ENCODE measurements around the gene WEE2.

Gene WEE2

GRCh38 chr7:141712603-141713255, 4.6 kb downstream of the WEE2 start:
- Histone ChIP-seq H3K4me3 (no peak overlapping the region), H3K27ac (no peak overlapping the region), H3K9ac (ENCODE audit: insufficient read length) (no peak overlapping the region), H3K9me3 (ENCODE audit: low read depth, low read length) (no peaks in the 10 kb centered on the region), H3K36me3 (ENCODE audit: insufficient read depth, low read length) (no peaks in the 10 kb centered on the region)
- TF ChIP-seq POLR2AphosphoS5 (IDR thresholded peaks at IDR 0.05; ENCODE audit: borderline replicate concordance, low read depth, low read length) (no peak), EZH2 (IDR thresholded peaks at IDR 0.05) (no peak), FOXP2 (optimal IDR thresholded peaks at IDR 0.05; ENCODE audit: control extremely low read depth, extremely low read length, insufficient read depth) (no peak)
- no peak for DNase-seq (ENCODE audit: low read depth, low spot score)

GRCh38 chr7:141713890-141714289, 5.7 kb downstream of the WEE2 start:
- Histone ChIP-seq H3K9me3 (ENCODE audit: low read depth, low read length) (no peaks in the 10 kb centered on the region), H3K4me3 (no peak overlapping the region), H3K36me3 (ENCODE audit: insufficient read depth, low read length) (no peaks in the 10 kb centered on the region), H3K9ac (ENCODE audit: insufficient read length) (no peak overlapping the region), H3K27ac (no peak overlapping the region)
- no peak for TF ChIP-seq POLR2AphosphoS5 (IDR thresholded peaks at IDR 0.05; ENCODE audit: borderline replicate concordance, low read depth, low read length)
- no peak for TF ChIP-seq EZH2 (IDR thresholded peaks at IDR 0.05)
- TF ChIP-seq FOXP2 (optimal IDR thresholded peaks at IDR 0.05; ENCODE audit: control extremely low read depth, extremely low read length, insufficient read depth), result no peak
- DNase-seq (ENCODE audit: low read depth, low spot score), result no peak

GRCh38 chr7:141714571-141714970, 6.4 kb downstream of the WEE2 start:
- Histone ChIP-seq H3K4me3 (no peak overlapping the region), H3K36me3 (ENCODE audit: insufficient read depth, low read length) (no peaks in the 10 kb centered on the region), H3K9ac (ENCODE audit: insufficient read length) (no peak overlapping the region), H3K27ac (no peak overlapping the region), H3K9me3 (ENCODE audit: low read depth, low read length) (no peaks in the 10 kb centered on the region)
- TF ChIP-seq EZH2 (IDR thresholded peaks at IDR 0.05) (no peak), POLR2AphosphoS5 (IDR thresholded peaks at IDR 0.05; ENCODE audit: borderline replicate concordance, low read depth, low read length) (no peak), FOXP2 (optimal IDR thresholded peaks at IDR 0.05; ENCODE audit: control extremely low read depth, extremely low read length, insufficient read depth) (no peak)
- no peak for DNase-seq (ENCODE audit: low read depth, low spot score)

GRCh38 chr7:141715018-141715417, 6.9 kb downstream of the WEE2 start:
- no peak for TF ChIP-seq POLR2AphosphoS5 (IDR thresholded peaks at IDR 0.05; ENCODE audit: borderline replicate concordance, low read depth, low read length)
- TF ChIP-seq EZH2 (IDR thresholded peaks at IDR 0.05), result no peak
- no peak for TF ChIP-seq FOXP2 (optimal IDR thresholded peaks at IDR 0.05; ENCODE audit: control extremely low read depth, extremely low read length, insufficient read depth)
- Histone ChIP-seq H3K4me3 (no peak overlapping the region), H3K9ac (ENCODE audit: insufficient read length) (no peak overlapping the region), H3K9me3 (ENCODE audit: low read depth, low read length) (no peaks in the 10 kb centered on the region), H3K36me3 (ENCODE audit: insufficient read depth, low read length) (no peaks in the 10 kb centered on the region), H3K27ac (no peak overlapping the region)
- DNase-seq (ENCODE audit: low read depth, low spot score), result no peak

- TF ChIP-seq FOXP2 (optimal IDR thresholded peaks at IDR 0.05; ENCODE audit: control extremely low read depth, extremely low read length, insufficient read depth), result no peak
- H3K9ac ChIP-seq (ENCODE audit: insufficient read length), result no peak overlapping the region
- H3K9me3 ChIP-seq (ENCODE audit: low read depth, low read length), result no peaks in the 10 kb centered on the region
- H3K4me3 ChIP-seq, result no peak overlapping the region
- DNase-seq (ENCODE audit: low read depth, low spot score), result no peak
- H3K27ac ChIP-seq, result no peak overlapping the region
- no peaks in the 10 kb centered on the region for H3K36me3 ChIP-seq (ENCODE audit: insufficient read depth, low read length)
Measured at GRCh38 chr7:141715794-141716689, 7.9 kb downstream of the WEE2 start.

GRCh38 chr7:141717450-141717849, 9.3 kb downstream of the WEE2 start:
- Histone ChIP-seq H3K36me3 (ENCODE audit: insufficient read depth, low read length) (no peaks in the 10 kb centered on the region), H3K9me3 (ENCODE audit: low read depth, low read length) (no peaks in the 10 kb centered on the region), H3K27ac (no peak overlapping the region), H3K4me3 (no peak overlapping the region), H3K9ac (ENCODE audit: insufficient read length) (no peak overlapping the region)
- DNase-seq (ENCODE audit: low read depth, low spot score), result no peak
- TF ChIP-seq FOXP2 (optimal IDR thresholded peaks at IDR 0.05; ENCODE audit: control extremely low read depth, extremely low read length, insufficient read depth), result no peak
- TF ChIP-seq EZH2 (IDR thresholded peaks at IDR 0.05), result no peak
- no peak for TF ChIP-seq POLR2AphosphoS5 (IDR thresholded peaks at IDR 0.05; ENCODE audit: borderline replicate concordance, low read depth, low read length)

GRCh38 chr7:141722529-141722928, 14.4 kb downstream of the WEE2 start:
- Histone ChIP-seq H3K9ac (ENCODE audit: insufficient read length) (no peak overlapping the region), H3K36me3 (ENCODE audit: insufficient read depth, low read length) (no peaks in the 10 kb centered on the region), H3K4me3 (no peak overlapping the region), H3K27ac (no peak overlapping the region), H3K9me3 (ENCODE audit: low read depth, low read length) (no peaks in the 10 kb centered on the region)
- TF ChIP-seq FOXP2 (optimal IDR thresholded peaks at IDR 0.05; ENCODE audit: control extremely low read depth, extremely low read length, insufficient read depth) (no peak), EZH2 (IDR thresholded peaks at IDR 0.05) (no peak), POLR2AphosphoS5 (IDR thresholded peaks at IDR 0.05; ENCODE audit: borderline replicate concordance, low read depth, low read length) (no peak)
- DNase-seq (ENCODE audit: low read depth, low spot score), result no peak

GRCh38 chr7:141729020-141729419, 20.9 kb downstream of the WEE2 start:
- TF ChIP-seq EZH2 (IDR thresholded peaks at IDR 0.05), result no peak
- no peak for TF ChIP-seq POLR2AphosphoS5 (IDR thresholded peaks at IDR 0.05; ENCODE audit: borderline replicate concordance, low read depth, low read length)
- TF ChIP-seq FOXP2 (optimal IDR thresholded peaks at IDR 0.05; ENCODE audit: control extremely low read depth, extremely low read length, insufficient read depth), result no peak
- no peak overlapping the region for H3K27ac ChIP-seq
- no peaks in the 10 kb centered on the region for H3K9me3 ChIP-seq (ENCODE audit: low read depth, low read length)
- H3K36me3 ChIP-seq (ENCODE audit: insufficient read depth, low read length), result no peaks in the 10 kb centered on the region
- no peak overlapping the region for H3K9ac ChIP-seq (ENCODE audit: insufficient read length)
- no peak for DNase-seq (ENCODE audit: low read depth, low spot score)
- no peak overlapping the region for H3K4me3 ChIP-seq

All from SK-N-MC (cell line).